NB4 (cell line): Measurements from ENCODE around the gene CMSS1.

Experiments used
- DNase-seq: peaks from one replicate; pipeline ENCODE4 v3.0.0; 2010; ENCODE audit warnings: low read depth
- H3K4me3 ChIP-seq: one replicate; pipeline ENCODE4 v1.5.1; 2011; ENCODE audit warnings: mild to moderate bottlenecking, low read depth, low read length, moderate library complexity
- MYC ChIP-seq: IDR thresholded peaks from 2 replicates; pipeline ENCODE4 v1.6.1; 2011; ENCODE audit warnings: low read depth, low read length
- POLR2A ChIP-seq: IDR thresholded peaks from 2 replicates; pipeline ENCODE4 v1.6.1; 2011; ENCODE audit warnings: mild to moderate bottlenecking; ENCODE audit not compliant: insufficient read length; ENCODE audit errors: extremely low read depth
- TF ChIP-seq, protein P1 (sequence below): IDR thresholded peaks from one replicate; pipeline ENCODE4 v1.5.1; 2012; ENCODE audit warnings: low read depth, low read length
- TF ChIP-seq, protein P2 (sequence below): IDR thresholded peaks from 2 replicates; pipeline ENCODE4 v1.6.1; 2011; ENCODE audit warnings: low read depth, low read length

CMSS1 gene

DNA sequence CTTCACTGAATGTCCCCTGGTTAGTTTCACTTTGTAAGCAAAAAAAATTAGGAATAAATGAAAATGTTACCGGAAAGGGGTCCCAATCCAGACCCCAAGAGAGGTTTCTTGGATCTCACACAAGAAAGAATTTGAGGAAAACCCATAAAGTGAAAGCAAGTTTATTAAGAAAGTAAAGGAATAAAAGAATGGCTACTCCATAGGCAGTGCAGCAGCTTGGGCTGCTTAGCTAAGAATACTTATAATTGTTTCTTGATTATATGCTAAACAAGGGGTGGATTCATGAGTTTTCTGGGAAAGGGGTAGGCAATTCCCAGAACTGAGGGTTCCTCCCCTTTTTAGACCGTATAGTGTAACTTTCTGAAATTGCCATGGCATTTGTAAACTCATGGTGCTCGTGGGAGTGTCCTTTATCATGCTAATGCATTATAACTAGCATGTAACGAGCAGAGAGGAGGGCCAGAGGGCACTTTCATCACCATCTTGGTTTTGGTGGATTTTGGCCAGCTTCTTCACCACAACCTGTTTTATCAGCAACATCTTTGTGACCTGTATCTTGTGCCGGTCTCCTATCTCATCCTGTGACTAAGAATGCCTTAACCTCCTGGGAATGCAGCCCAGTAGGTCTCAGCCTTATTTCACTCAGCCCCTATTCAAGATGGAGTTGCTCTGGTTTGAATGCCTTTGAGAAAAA lies 41.0 kb upstream of the CMSS1 start:
- H3K4me3 ChIP-seq: no peak overlapping the region
- DNase-seq: no peak
- no peak for TF ChIP-seq MYC
- TF ChIP-seq, protein P1, sequence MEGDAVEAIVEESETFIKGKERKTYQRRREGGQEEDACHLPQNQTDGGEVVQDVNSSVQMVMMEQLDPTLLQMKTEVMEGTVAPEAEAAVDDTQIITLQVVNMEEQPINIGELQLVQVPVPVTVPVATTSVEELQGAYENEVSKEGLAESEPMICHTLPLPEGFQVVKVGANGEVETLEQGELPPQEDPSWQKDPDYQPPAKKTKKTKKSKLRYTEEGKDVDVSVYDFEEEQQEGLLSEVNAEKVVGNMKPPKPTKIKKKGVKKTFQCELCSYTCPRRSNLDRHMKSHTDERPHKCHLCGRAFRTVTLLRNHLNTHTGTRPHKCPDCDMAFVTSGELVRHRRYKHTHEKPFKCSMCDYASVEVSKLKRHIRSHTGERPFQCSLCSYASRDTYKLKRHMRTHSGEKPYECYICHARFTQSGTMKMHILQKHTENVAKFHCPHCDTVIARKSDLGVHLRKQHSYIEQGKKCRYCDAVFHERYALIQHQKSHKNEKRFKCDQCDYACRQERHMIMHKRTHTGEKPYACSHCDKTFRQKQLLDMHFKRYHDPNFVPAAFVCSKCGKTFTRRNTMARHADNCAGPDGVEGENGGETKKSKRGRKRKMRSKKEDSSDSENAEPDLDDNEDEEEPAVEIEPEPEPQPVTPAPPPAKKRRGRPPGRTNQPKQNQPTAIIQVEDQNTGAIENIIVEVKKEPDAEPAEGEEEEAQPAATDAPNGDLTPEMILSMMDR: no peak
- TF ChIP-seq, protein P2, sequence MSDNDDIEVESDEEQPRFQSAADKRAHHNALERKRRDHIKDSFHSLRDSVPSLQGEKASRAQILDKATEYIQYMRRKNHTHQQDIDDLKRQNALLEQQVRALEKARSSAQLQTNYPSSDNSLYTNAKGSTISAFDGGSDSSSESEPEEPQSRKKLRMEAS: no peak
- TF ChIP-seq POLR2A: no peak

DNA sequence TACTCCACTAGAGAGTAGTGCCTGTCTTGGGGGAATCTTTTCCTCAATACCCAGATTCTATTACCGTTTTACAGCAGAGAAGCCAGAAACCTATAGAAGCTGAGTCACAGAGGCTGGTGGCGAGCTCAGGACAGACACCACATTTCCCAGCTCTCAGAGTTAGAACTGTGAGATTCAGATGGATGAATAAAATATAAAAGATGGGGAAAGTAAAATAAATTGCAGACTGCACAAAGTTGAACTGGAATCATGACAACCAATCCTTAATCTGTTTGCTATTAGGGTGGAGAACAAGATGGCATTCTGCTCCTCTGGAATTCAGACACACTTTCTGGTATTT lies 40.5 kb upstream of the CMSS1 start:
- DNase-seq: no peak
- no peak for TF ChIP-seq POLR2A
- TF ChIP-seq, protein P1: no peak
- TF ChIP-seq, protein P2: no peak
- TF ChIP-seq MYC: no peak
- H3K4me3 ChIP-seq: no peak overlapping the region

DNA sequence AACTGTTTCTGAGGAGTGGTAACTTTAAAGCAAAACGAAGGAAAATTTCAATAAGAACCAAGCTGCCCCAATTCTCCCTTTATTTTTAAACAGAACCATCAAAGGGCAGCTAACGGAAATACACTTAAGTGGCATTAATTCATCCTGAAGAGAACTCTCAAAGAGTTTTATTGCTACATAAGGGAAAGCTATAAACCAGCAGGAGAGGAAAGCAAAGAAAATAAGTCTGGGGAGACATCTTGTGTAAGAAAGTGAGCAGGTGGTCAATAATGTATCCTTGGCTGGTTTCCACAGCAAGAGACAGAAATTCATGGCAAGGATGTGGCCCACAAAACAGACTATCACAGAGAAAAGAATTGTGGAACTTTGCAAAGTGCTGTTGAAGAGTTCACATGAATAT lies 40.0 kb upstream of the CMSS1 start:
- DNase-seq: no peak
- no peak overlapping the region for H3K4me3 ChIP-seq
- TF ChIP-seq, protein P1: no peak
- TF ChIP-seq POLR2A (no peak), MYC (no peak)
- TF ChIP-seq, protein P2: no peak

DNA sequence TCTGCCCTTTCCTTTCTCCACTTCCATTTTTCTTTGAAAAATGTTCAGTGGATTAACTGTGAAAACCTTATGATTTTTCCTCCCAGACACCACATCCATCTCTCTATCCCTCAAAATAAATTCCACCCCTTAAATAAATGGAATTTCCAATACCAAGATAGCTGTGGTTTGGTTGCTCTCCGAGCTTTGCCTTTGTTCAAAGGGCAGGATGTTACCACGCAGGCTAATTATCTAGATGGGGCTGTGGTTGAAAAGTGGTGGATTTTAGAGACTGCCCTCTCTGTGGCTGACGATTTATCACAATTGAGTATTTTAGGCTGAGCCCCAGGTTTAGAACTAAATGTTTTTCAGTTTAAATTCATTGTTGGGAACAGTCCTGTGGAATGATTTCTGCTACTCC lies 36.9 kb upstream of the CMSS1 start:
- no peak for DNase-seq
- no peak overlapping the region for H3K4me3 ChIP-seq
- no peak for TF ChIP-seq POLR2A
- TF ChIP-seq, protein P1: no peak

DNA sequence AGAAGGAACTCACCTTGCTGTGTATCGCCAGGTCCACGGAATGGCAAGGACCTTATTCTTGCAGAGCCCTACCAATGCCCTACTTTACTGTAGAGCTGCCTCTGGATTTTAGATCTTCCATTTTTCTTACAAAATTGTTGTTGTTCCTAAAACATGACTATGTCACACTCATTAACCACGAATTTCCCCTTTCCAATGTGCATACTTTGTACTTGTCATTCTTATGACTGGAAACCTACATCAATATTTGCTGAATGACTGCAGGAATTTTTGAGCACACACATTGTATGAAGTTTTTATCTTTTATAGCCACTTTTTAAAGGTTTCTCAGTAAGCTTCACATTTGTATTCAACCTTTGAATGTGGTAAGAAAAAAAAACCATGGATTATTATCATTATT lies 35.9 kb upstream of the CMSS1 start:
- TF ChIP-seq POLR2A: no peak
- DNase-seq: no peak
- no peak overlapping the region for H3K4me3 ChIP-seq

DNA sequence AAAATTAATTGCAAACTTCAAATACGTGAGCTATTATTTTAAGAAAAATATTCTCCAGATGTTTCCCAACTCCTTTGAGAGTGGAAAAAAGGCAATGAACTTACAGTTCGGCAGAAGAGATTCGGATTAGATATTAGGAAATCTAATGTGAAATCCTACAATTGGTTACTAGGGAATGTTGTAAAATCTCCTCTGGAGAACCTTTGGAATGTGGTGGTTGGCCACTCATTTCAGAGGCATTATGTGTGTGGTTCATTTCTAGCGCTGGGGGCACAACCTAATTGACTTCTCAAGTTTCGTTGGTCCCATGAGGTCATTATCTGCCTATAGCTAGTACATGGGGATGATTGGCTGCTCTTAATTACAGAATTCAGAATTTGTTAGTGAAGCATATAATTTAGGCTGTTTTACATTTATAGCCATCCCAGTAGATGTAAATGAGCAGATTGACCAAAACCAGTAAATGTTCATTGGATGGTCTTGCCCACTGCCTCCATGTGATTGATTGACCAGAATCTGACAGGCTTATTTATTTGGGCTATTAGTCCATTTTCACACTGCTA lies 34.6 kb upstream of the CMSS1 start:
- no peak for DNase-seq
- TF ChIP-seq, protein P2: no peak
- TF ChIP-seq, protein P1: no peak
- no peak for TF ChIP-seq MYC
- no peak for TF ChIP-seq POLR2A
- no peak overlapping the region for H3K4me3 ChIP-seq
